ENCODE results near the gene ADPRHL1. TPM values are rescaled to one million over a fixed set of nuclear protein-coding genes. Genes with fewer than 3 reads are reported as not detected.
"Not testable (repeated sequence)": the region's sequence is repeated elsewhere in the genome, so short reads cannot be mapped to it uniquely, and the experiment has no call there.

Gene ADPRHL1
- polyA plus RNA-seq, 1 donor from 2014 or later = 0.19 TPM

DNA sequence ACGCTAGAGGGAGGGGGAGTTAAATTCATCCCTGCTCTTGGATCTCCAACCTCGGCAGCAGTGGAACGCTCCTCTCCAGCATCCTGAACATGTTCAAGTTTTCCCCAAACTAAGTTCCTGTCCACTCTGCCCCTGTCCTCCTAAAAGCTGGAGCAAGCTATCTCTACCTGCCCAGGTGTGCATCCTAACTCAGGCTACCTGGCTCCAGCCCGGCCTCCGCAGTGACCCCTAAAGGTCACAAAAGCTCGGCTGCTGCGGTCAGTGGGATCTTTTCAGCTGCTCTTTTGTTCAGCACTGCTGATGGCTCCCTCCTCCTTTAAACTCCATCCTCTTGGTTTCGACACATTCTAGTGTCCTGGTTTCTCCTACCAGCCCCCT lies 35.9 kb upstream of the ADPRHL1 start:
- Mint-ChIP-seq H3K4me3 (peak overlapping the region; percentile 82 to 98 (median 91)), H3K36me3 (no peaks in the 10 kb centered on the region), H3K9me3 (no peaks in the 10 kb centered on the region), H3K27ac (peak overlapping the region in 2 of 3 donors; percentile 16 to 52), H3K4me1 (peaks cover 35 to 49% (median 45%) of the 10 kb centered on the region in 3 donors), H3K27me3 (no peaks in the 10 kb centered on the region)

DNA sequence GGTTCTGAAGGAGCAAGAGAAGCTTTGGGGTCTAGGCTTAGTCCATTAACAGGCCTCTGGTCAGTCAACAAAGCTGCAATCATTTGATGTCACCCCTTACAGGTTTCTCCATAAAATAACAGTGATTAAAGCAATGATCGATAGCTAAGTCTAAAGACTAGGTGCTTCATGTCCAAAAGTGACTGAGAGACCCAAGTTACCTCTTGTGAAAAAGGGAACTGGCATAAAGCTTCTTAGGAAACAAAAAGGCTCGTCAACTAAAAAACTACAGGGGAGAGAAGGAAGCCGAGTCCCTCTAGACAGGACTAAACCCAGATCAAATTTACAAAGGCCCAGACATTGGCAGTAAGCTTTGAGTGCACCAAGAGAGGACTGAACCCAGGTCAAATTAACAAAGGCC lies 35.0 kb upstream of the ADPRHL1 start:
- Mint-ChIP-seq H3K9me3 (no peaks in the 10 kb centered on the region), H3K27ac (peak overlapping the region in 1 of 3 donors; percentile 13), H3K4me3 (peak overlapping the region in 3 of 4 donors; percentile 13 to 82 (median 68)), H3K36me3 (no peaks in the 10 kb centered on the region), H3K4me1 (peaks cover 28 to 42% (median 38%) of the 10 kb centered on the region in 3 donors), H3K27me3 (no peaks in the 10 kb centered on the region)

DNA sequence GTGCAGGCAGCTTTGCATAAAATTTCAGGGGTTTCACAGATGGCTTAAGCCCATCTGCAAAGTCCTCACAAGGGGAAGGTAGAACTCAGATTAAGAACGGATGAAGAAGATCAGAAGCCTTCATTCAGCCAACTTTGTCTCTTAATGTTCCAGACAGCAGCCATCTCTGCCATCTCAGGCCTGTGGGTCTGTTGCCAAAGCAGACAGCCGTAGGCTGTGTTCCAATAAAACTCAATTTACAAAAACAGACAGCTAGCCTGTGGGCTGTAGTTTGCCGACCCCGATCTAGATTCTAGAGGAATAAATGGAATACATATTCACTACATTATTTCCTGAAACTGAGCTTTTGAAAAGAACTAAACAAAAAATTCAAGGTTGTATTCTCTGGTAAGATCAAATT lies 33.4 kb upstream of the ADPRHL1 start:
- H3K9me3 Mint-ChIP-seq = no peaks in the 10 kb centered on the region
- H3K4me3 Mint-ChIP-seq = peak overlapping the region in 1 of 4 donors; percentile 82
- H3K27ac Mint-ChIP-seq = no peak overlapping the region
- H3K36me3 Mint-ChIP-seq = peaks cover 3% of the 10 kb centered on the region
- H3K27me3 Mint-ChIP-seq = no peaks in the 10 kb centered on the region
- H3K4me1 Mint-ChIP-seq = peaks cover 20 to 34% (median 33%) of the 10 kb centered on the region in 3 donors

DNA sequence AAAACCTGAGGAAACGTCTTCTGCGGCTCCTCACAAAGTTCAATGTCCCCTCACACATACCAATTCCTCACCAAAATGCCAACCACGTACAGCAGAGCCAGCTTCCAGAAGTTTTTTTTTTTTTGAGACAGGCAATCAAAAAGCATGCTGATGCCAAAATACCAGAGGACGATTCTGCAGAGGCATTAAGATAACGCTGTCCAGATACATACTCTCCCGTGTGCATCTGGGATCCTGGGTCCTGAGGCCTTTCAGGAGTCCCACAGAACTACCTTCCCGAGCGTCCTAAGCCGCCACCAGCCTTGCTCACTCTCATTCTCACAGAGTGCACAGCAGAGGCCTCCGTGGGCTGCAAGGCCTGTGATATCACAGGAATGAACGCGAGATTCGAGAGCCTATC lies 32.3 kb upstream of the ADPRHL1 start:
- Mint-ChIP-seq H3K4me1 (peaks cover 19 to 32% (median 32%) of the 10 kb centered on the region in 3 donors), H3K27ac (peak overlapping the region in 1 of 3 donors; percentile 2), H3K4me3 (no peak overlapping the region), H3K36me3 (peaks cover 3% of the 10 kb centered on the region), H3K9me3 (no peaks in the 10 kb centered on the region), H3K27me3 (no peaks in the 10 kb centered on the region)

DNA sequence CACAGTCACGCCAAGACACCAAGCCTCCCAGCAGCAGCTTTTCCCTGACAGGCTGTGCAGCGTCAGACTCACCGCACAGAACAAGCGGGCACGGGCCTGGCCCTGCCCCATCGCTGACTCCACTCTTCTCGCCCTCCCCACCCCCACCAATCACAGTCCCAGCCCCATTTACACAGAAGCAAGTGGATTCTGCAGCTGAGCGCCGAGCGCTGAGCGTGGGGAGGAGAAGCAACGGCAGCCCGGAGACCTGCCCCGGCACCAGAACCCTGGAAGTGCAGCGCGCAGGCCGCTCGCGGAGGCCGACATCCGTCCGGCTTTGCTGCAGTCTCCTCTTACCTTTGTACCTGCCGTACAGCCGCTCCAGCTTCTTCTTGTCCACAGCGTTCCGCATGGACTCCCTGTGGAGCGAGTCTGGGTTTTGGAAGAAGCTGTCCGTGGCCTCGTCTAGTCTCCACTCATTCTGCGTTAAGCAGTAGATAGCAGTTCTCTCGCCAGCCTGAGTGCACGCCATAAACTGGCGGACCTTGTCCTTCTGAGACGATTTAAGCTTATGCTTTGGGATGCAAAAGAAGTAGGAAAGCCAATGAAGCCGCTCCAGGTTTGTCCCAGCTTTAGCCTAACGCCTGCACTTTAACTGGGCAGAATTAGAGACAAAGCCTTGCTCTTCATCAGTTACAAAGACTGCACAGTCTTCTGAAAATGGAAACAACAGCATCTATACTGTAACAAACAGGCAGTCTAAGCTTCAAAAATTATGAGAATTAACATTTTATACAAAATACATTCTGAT lies 30.4 kb upstream of the ADPRHL1 start:
- no peak overlapping the region for H3K4me3 Mint-ChIP-seq
- H3K27me3 Mint-ChIP-seq = no peaks in the 10 kb centered on the region
- H3K36me3 Mint-ChIP-seq = peaks cover 9% of the 10 kb centered on the region

DNA sequence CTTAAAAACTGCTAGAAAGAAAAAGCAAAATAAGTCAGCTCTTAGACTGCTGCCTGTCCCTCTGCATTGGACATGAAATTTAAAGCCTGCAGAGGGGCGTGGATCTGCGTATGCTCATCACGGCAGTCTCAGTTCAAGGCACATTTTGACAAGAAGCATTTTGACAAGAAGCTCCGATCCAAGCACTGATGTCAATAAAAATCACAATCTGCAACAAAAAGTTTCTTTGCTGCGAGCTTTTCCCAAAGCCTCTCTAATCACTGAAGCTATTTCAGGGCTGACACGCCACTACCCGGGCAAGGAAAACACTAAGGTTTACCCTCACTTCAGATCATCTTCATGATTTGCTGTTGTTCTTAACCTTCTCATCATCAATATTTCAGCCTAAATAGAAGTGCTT lies 29.8 kb upstream of the ADPRHL1 start:
- Mint-ChIP-seq H3K4me1 (peaks cover 4 to 19% (median 14%) of the 10 kb centered on the region in 3 donors), H3K27ac (no peak overlapping the region), H3K4me3 (no peak overlapping the region), H3K36me3 (peaks cover 9% of the 10 kb centered on the region), H3K27me3 (no peaks in the 10 kb centered on the region), H3K9me3 (no peaks in the 10 kb centered on the region)

More for the DNA sequence above, 30.4 kb upstream of the ADPRHL1 start:
- Mint-ChIP-seq H3K27ac (no peak overlapping the region), H3K4me1 (peaks cover 10 to 24% (median 20%) of the 10 kb centered on the region in 3 donors), H3K9me3 (no peaks in the 10 kb centered on the region)

DNA sequence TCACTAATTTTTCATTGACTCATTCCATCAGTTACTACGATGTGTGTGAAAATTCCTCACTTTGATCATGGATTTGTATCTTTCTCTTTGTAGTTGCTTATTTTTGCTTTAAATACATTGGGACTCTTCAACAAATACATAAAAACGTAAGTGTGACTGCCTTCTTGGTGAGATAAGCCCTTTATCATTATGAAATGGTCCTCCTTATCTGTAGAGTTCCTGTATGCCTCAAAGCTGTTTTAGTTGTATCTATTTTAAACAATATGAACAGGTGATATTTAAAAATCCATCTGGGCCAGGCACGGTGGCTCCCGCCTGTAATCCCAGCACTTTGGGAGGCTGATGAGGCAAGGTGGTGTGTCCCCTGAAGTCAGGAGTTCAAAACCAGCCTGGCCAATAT lies 25.9 kb upstream of the ADPRHL1 start:
- Mint-ChIP-seq H3K4me3 (no peak overlapping the region), H3K36me3 (peaks cover 12% of the 10 kb centered on the region)

DNA sequence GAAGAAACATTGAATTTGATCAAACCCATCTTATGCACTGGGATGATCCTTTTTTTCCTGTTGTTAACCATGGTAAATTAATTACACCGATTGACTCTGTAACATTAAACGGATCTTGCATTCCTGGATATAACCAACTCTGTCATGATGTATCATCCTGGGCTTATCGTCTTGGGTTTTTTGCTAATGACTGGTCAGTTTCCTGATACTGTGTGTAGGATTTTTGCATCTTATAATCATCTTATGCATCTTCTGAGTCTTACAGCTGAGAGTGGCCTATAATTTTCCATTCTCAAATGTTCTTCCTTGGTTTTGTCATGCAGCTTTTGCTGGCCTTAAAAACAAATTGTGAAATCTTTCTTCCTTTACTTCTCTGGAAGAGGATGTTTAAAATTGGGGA lies 24.4 kb upstream of the ADPRHL1 start:
- H3K4me1 Mint-ChIP-seq = peaks cover 0 to 1% (median 0%) of the 10 kb centered on the region in 3 donors
- H3K4me3 Mint-ChIP-seq = no peak overlapping the region
- H3K9me3 Mint-ChIP-seq = peaks cover 0 to 2% (median 0%) of the 10 kb centered on the region in 3 donors
- no peaks in the 10 kb centered on the region for H3K27me3 Mint-ChIP-seq
- H3K27ac Mint-ChIP-seq = no peak overlapping the region
- peaks cover 12% of the 10 kb centered on the region for H3K36me3 Mint-ChIP-seq

More for the DNA sequence above, 25.9 kb upstream of the ADPRHL1 start:
- peaks cover 0 to 2% (median 0%) of the 10 kb centered on the region in 3 donors for H3K9me3 Mint-ChIP-seq
- H3K27me3 Mint-ChIP-seq = no peaks in the 10 kb centered on the region
- H3K4me1 Mint-ChIP-seq = peaks cover 0 to 3% (median 0%) of the 10 kb centered on the region in 3 donors
- H3K27ac Mint-ChIP-seq = no peak overlapping the region

DNA sequence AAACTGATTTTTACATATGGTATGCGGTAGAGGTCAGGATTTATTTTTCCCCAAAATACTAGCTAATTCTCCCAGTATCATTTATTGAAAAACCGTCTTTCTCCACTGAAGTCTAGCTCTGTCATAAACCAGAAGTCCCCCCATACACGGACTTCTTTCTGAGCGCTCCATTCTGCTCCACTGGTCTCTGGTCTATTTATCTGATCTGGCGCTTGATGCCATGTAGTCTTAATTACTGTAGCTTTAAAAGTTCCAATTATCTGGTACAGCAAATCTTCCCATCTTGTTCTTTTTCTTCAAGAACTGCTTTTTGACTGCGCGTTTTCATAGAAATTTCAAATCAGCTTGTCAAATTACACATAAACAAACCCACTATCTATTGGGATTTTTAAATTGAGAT lies 23.5 kb upstream of the ADPRHL1 start:
- no peaks in the 10 kb centered on the region for H3K4me1 Mint-ChIP-seq
- peaks cover 9% of the 10 kb centered on the region for H3K36me3 Mint-ChIP-seq
- no peaks in the 10 kb centered on the region for H3K27me3 Mint-ChIP-seq
- peaks cover 0 to 2% (median 0%) of the 10 kb centered on the region in 3 donors for H3K9me3 Mint-ChIP-seq
- no peak overlapping the region for H3K27ac Mint-ChIP-seq
- no peak overlapping the region for H3K4me3 Mint-ChIP-seq

DNA sequence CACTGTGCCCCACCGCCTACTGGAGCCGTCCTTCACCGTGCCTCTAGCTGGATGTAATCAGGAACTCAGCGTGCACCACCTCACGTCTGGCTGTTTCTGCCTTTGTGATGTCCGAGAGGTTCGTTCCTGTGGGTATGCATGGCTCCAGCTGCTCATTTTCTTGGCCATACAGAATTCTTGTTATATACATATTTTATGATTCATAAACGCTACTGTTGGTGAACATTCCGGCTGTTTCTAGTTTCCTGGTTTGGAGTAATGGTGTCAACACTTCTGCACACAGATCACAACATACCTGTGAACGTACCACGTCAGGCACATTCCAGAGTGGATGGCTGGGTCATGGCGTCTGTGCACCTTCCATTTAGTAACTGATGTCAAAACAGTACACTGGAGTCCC lies 22.6 kb upstream of the ADPRHL1 start:
- Mint-ChIP-seq H3K36me3 (peaks cover 9% of the 10 kb centered on the region), H3K4me3 (no peak overlapping the region), H3K9me3 (peaks cover 0 to 2% (median 0%) of the 10 kb centered on the region in 3 donors), H3K27ac (no peak overlapping the region), H3K4me1 (no peaks in the 10 kb centered on the region), H3K27me3 (no peaks in the 10 kb centered on the region)

DNA sequence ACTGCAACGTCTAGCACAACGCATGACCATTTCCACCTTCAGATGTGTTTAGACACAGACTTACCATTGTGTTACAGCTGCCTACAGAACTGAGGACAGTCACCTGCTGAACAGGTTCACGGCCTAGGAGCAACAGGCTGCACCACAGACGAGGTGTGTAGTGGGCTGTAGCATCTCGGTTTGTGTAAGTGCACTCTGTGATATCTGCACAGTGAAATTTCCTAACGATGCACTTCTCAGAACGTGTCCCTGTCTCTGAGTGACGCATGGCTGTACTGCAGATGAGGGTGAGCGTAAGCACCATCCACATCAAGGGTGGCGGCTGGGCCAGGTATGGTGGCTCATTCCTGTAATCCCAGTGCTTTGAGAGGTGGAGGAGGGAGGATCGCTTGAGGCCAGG lies 22.0 kb upstream of the ADPRHL1 start:
- no peak overlapping the region for H3K27ac Mint-ChIP-seq
- H3K9me3 Mint-ChIP-seq = peaks cover 0 to 2% (median 0%) of the 10 kb centered on the region in 3 donors
- peaks cover 9% of the 10 kb centered on the region for H3K36me3 Mint-ChIP-seq
- H3K27me3 Mint-ChIP-seq = no peaks in the 10 kb centered on the region
- H3K4me3 Mint-ChIP-seq = no peak overlapping the region
- no peaks in the 10 kb centered on the region for H3K4me1 Mint-ChIP-seq

DNA sequence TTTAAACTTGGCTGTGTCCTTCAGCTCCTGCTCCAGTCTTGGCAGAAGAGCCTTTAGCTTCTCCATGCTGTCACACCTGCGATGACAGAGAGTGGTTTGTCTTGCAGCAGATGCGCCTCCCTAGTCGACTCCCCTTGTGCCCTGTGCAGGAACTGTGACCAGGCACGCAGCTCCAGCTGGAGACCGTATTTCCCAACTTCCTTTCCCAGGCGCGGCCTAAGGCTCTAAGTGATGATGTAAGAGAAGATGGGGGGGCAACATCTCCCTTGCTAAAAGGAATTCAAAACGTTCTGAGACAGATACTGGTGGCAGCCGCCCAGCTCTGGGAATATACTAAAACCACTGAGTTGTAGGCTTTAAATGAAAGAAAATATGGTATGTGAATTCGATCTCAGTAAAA lies 20.9 kb upstream of the ADPRHL1 start:
- Mint-ChIP-seq H3K4me1 (no peaks in the 10 kb centered on the region), H3K27ac (no peak overlapping the region), H3K36me3 (peaks cover 5% of the 10 kb centered on the region), H3K27me3 (no peaks in the 10 kb centered on the region), H3K4me3 (peak overlapping the region in 1 of 4 donors; percentile 12), H3K9me3 (peaks cover 0 to 2% (median 0%) of the 10 kb centered on the region in 3 donors)

DNA sequence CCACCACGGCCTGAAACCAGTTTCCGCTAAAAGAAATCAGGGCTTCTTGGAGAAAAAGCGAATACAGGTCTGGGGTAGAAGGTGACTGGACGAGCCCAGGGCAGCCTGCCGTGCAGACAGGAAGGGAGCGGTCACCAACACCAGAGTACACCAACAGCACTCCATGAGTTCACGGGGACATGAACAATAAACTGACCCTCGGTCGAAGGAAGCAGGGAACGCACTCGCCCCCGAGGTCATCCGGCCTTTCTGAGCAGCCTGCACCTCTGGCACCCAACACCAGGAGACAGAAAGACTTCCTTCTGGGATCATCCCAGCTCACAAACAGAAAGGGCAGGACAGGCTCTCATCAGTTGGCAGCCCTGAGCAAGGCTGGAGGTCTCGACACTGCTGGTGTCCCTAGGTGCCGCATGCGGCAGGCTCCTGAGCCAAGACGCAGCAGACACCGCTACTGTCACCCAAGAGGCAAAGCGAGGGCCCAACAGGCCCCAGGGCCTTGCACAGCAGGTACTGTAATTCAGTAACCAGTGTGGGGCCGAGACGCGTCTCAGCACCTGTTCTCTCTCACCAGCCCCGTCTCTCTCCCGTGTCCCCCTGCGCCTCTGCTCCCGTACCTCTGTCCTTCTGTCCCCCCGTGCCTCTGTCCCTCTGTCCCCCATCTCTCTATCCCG lies 19.2 kb upstream of the ADPRHL1 start:
- no peaks in the 10 kb centered on the region for H3K27me3 Mint-ChIP-seq
- H3K27ac Mint-ChIP-seq = no peak overlapping the region
- H3K4me1 Mint-ChIP-seq = no peaks in the 10 kb centered on the region
- H3K36me3 Mint-ChIP-seq = peaks cover 5% of the 10 kb centered on the region
- no peak overlapping the region for H3K4me3 Mint-ChIP-seq
- H3K9me3 Mint-ChIP-seq = peaks cover 0 to 2% (median 2%) of the 10 kb centered on the region in 3 donors

DNA sequence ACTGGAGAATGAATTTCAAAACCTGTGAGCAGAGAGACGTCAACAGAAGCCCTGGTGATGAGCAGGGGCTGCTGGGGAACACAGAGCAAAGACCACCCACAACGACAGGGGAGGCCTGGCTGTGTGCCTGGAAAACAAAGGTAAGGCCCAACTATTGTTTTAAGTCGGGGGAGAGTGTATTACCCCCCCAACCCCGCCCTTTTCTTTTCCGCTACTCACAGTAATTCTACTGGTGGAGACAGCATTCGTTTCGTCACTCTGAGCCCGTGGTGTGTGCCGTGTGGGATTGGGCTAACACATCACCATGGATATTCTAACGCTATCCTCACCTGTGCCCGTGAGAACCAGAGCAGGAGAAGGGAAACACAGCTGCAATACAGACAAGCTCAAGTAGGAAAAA lies 18.6 kb upstream of the ADPRHL1 start:
- no peak overlapping the region for H3K4me3 Mint-ChIP-seq
- H3K9me3 Mint-ChIP-seq = peaks cover 0 to 2% (median 2%) of the 10 kb centered on the region in 3 donors
- H3K36me3 Mint-ChIP-seq = peaks cover 5% of the 10 kb centered on the region
- no peak overlapping the region for H3K27ac Mint-ChIP-seq
- no peaks in the 10 kb centered on the region for H3K4me1 Mint-ChIP-seq
- H3K27me3 Mint-ChIP-seq = no peaks in the 10 kb centered on the region

DNA sequence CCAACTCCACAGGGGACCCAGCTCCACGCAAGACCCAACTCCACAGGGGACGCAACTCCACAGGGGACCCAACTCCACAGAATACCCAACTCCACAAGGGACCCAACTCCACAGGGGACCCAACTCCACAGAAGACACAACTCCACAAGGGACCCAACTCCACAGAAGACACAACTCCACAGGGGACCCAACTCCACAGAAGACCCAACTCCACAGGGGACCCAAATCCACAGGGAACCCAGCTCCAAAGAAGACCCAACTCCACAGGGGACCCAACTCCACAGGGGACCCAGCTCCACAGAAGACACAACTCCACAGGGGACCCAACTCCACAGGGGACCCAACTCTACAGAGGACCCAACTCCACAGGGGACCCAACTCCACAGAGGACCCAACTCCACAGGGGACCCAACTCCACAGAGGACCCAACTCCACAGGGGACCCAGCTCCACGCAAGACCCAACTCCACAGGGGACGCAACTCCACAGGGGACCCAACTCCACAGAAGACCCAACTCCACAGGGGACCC lies 17.4 kb upstream of the ADPRHL1 start:
- H3K36me3 Mint-ChIP-seq, H3K4me3 Mint-ChIP-seq: not testable (repeated sequence)

More for the DNA sequence above, 17.4 kb upstream of the ADPRHL1 start:
- H3K4me1 Mint-ChIP-seq, H3K27me3 Mint-ChIP-seq, H3K27ac Mint-ChIP-seq, H3K9me3 Mint-ChIP-seq: not testable (repeated sequence)

Data from IgD-negative memory B cell (primary cell).